Measurements from ENCODE around the gene RIBC2.
"Not testable (repeated sequence)": the region's sequence is repeated elsewhere in the genome, so short reads cannot be mapped to it uniquely, and the experiment has no call there.

RIBC2 gene

GRCh38 chr22:45413368-45414211 is at the start of gene RIBC2, which contains the start of gene SMC1B:
Gene RIBC2 (plus strand): TSS chr22:45413693. CDS start chr22:45413887, 194 bp downstream.
Gene SMC1B (minus strand): TSS chr22:45413599. CDS start chr22:45413567, 32 bp downstream.
- peak; percentile 75 to 89 (median 78) for DNase-seq (ENCODE audit: low read depth in 3 of 3)

DNA sequence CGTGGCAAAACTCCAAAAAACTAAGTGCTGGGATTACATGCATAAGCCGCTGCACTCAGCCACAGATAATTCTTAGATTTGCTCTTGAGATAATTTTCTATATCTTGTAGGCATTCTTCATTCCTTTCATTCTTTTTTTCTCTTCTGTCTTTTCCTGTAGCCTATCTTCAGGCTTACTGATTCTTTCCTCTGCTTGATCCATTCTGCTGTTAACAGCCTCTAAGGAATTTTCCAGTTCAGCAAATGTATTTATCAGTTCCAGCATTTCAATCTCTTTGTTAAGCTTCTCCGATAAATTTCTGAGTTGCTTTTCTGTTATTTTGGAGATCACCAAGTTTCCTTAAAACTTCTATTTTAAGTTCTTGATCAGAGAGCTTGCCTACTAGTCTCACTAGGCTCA is 46.8 kb upstream of the RIBC2 start:
- no peak for DNase-seq (ENCODE audit: low read depth in 3 of 3)

GRCh38 chr22:45373592-45373991 is 39.9 kb upstream of the RIBC2 start:
- DNase-seq (ENCODE audit: low read depth in 3 of 3), result not testable (repeated sequence)

DNA sequence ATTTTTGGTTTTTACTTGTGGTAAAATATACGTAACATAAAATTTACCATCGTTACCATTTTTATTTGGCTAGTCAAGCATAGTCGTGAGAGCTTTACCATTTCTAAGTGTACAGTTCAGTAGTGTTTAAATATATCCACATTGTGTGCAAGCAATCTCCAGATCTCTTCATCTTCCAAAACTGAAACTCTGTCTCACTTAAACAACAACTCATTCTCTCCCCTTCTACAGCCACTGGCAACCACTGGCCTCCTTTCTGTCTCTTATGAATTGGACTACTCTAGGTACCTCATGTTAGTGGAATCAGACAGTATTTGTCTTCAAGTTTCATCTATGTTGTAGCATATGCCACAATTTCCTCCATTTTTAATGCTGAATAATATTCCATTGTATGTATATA is 37.5 kb upstream of the RIBC2 start:
- no peak for DNase-seq (ENCODE audit: low read depth in 3 of 3)

- DNase-seq (ENCODE audit: low read depth in 3 of 3), result no peak
Measured at GRCh38 chr22:45376703-45377102, 36.8 kb upstream of the RIBC2 start.

DNA sequence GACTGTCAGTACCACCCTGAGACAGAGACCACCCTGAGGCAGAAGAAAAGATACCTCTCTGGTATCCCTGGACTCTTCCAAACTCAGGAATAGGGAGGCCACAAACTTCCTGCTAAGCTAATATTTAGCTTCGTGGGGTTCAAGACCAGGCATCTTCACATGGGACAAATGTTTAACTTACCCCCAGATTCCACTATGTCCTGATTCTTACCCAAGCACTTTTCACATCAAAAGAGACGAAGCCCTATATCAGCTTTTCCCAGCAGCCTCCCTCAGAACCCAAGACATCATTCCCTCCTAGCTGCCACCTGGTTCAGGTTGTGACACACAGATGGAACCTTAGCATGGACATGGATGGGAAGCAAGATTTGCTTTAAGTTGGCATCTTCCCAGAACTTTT is 32.1 kb upstream of the RIBC2 start:
- no peak for DNase-seq (ENCODE audit: low read depth in 3 of 3)

- no peak for DNase-seq (ENCODE audit: low read depth in 3 of 3)
Measured at GRCh38 chr22:45389546-45389945, 23.9 kb upstream of the RIBC2 start.

DNA sequence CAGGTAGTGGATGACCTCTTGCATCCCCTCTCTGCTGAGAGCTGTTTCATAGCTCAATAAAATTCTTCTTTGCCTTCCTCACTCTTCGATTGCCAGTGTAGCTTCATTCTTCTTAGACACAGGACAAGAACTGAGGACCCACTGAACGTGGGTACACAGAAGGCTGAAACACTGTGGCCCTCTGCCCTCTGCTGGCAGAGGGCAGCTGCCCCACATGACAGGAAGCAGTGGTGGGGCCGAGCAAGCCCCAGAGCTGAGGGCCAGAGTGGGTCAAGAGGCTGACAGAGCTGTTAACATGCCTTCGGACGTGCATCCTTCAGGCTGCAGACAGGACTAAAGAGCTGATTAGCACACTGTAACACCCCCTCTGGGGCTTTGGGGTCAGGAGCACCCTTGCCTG is 15.7 kb upstream of the RIBC2 start:
- DNase-seq (ENCODE audit: low read depth in 3 of 3), result no peak

GRCh38 chr22:45398214-45398613 is 15.3 kb upstream of the RIBC2 start:
- DNase-seq (ENCODE audit: low read depth in 3 of 3), result no peak

DNA sequence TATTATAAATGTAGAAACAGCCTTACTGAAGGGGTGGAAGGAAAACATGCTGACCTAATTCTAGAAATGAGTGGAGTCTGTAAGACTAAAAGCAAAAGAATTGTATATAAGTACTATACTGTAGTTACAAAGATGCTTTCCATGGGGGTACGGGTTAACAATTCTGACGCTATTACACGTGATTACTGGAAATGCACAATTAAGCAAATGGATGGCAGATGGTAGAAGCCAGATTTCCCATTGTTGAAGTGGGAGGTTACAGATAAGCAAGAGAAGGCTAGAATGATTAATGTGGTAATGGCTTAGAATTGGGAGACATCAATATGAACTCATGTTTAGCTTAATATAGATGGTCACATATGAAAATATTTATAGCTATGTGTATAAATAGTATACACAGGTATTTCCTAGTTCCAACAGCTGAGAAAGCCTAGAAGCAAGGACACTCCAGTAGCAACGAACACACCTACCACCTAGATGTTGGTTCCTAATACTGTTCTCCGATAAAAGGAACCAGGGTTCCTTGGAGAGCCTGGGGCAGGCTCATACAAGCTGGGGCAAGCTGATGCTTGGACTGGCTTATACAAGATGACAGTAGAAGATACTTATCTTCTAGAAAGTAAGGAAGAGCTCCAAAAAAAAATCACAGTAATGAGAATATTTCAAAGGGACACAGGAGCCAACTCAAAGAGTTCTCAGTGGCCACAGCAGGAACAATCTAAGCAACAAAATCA is 13.6 kb upstream of the RIBC2 start:
- DNase-seq (ENCODE audit: low read depth in 3 of 3), result no peak

GRCh38 chr22:45402466-45402985 is 11.0 kb upstream of the RIBC2 start:
- no peak for DNase-seq (ENCODE audit: low read depth in 3 of 3)

GRCh38 chr22:45407793-45408192 is 5.7 kb upstream of the RIBC2 start:
- no peak for DNase-seq (ENCODE audit: low read depth in 3 of 3)

- DNase-seq (ENCODE audit: low read depth in 3 of 3), result no peak
Measured at GRCh38 chr22:45413013-45413367, 503 bp upstream of the RIBC2 start.

- no peak for DNase-seq (ENCODE audit: low read depth in 3 of 3)
Measured at GRCh38 chr22:45418056-45418769, 4.7 kb downstream of the RIBC2 start.

DNA sequence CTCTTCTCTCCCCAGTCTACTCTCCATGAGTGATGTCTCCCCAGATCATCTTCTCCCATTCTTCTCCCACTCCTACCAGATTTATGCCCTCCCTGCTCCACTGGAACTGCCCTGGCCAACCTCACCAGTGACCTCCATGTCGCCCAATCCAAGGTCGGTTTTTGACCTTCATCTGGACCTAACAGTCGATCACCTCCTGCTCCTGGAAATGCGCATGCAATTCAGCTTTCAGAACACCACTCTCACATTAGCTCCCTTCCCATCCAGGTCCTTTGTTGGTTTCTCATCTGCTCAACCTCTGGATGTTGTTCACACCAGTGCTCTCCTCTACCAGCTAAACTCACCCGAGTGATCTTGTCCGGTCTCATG is 5.3 kb downstream of the RIBC2 start:
- DNase-seq (ENCODE audit: low read depth in 3 of 3), result no peak

- no peak for DNase-seq (ENCODE audit: low read depth in 3 of 3)
Measured at GRCh38 chr22:45420011-45420410, 6.5 kb downstream of the RIBC2 start.

- no peak for DNase-seq (ENCODE audit: low read depth in 3 of 3)
Measured at GRCh38 chr22:45420539-45420938, 7.0 kb downstream of the RIBC2 start.

- DNase-seq (ENCODE audit: low read depth in 3 of 3), result no peak
Measured at GRCh38 chr22:45421349-45422055, 8.0 kb downstream of the RIBC2 start.

DNA sequence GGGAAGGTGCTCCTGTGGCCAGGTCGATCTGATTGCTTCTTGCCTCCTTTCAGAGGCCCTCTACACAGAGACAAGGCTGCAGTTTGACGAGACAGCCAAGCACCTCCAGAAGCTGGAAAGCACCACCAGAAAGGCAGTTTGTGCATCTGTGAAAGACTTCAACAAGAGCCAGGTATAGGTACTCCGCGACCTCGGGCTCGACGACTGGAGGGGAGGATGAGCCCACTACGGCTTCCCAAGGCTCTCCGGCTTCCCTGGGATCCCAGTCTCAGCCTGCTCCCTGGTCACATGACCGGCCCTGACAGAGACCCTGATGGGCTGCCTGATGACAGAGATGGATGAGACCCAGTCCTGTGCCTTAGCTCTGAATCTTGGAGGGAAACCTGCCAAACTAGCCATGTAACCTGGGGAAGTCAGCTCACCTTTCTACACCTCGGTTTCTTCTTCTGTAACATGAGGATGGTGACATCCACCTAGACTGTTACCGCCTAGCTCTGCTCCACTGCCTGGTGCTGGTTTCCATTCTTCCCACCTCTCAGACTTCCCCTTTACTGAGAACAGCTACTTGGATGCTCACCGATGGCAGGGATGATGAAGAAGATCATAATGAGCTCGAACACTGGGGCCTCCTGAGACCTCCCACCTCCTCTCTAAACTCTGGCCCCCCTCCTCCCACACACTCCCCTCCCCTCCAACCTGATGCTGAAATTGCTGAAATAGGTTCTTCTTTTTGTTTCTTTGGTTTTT is 8.9 kb downstream of the RIBC2 start:
- no peak for DNase-seq (ENCODE audit: low read depth in 3 of 3)

DNA sequence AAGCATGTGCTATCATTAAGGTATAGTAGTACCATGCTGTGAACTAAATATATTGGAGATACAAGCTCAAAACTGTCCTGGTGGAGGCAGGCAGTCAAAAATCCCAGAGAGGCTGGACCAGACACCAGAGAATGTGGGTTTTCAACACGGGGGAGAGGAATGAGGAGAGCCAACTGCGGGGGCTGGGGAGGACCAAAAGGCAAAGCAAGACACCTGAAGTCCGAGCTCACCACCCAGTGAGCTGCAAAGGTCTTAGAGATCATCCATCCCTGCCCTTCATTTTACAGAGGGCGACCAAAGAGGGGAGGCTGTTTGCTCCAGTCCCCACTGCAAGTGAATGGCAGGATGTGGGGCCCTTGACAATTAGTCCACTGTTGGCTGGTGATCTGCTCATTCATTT is 10.0 kb downstream of the RIBC2 start:
- no peak for DNase-seq (ENCODE audit: low read depth in 3 of 3)

DNA sequence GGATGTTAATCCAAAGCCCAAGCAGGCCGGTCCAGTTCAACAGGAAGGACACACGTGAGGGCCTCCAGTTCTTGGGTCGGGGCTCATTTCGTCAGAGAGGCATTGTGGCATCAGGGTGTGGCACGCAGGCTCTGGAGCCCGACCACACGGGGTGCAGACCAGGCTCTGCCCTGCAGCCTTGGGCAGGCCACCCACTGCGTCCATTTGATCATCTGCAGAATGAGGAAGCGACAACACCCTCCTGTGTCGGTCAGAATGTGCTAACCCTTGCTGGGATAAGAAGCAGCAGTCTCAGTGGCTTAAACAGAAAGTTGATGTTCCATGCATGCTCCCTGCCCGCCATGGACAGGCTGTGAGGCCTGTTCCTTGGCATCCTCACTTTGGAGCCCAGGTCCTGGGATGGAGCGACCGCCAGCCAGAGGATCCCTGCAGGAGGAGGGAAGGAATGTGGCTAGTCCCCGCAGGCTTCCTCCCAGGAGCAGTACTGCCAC is 10.8 kb downstream of the RIBC2 start:
- no peak for DNase-seq (ENCODE audit: low read depth in 3 of 3)

Measured in stimulated activated CD4-positive, alpha-beta T cell treated with anti-CD3 and anti-CD28 coated beads, TNF-alpha, amount 100 ng/mL, for 24 hours (primary cell).